Astrocyte of the cerebellum (primary cell): ENCODE data around the gene F8.

Experiments used
- DNase-seq: peaks from one replicate; pipeline ENCODE4 v3.0.0-alpha.2; 2011; ENCODE audit warnings: low read depth
- H3K4me3 ChIP-seq: 2 replicates; pipeline ENCODE4 v1.5.1; 2011; ENCODE audit warnings: mild to moderate bottlenecking, low read depth, low read length, moderate library complexity
- CTCF ChIP-seq: IDR thresholded peaks from 2 replicates; pipeline ENCODE4 v1.5.1; 2012; ENCODE audit warnings: low read length, low read depth, moderate library complexity, mild to moderate bottlenecking; ENCODE audit errors: missing control alignments
- in situ Hi-C: cut with HindIII; loops from 2 replicates; pipeline ENCODE4 v1.10.0; 2017; ENCODE audit warnings: low sequenced_read_pairs

The F8 gene

GRCh38 chrX:155068165-155068564 is 45.6 kb upstream of the F8 start:
- no peak overlapping the region for H3K4me3 ChIP-seq
- TF ChIP-seq CTCF = no peak
- peak; percentile 9 for DNase-seq
- in situ Hi-C loops = no loop called here

GRCh38 chrX:155065035-155065734 is 42.7 kb upstream of the F8 start:
- in situ Hi-C loops = no loop called here
- DNase-seq = peak; percentile 23
- no peak for TF ChIP-seq CTCF
- no peak overlapping the region for H3K4me3 ChIP-seq

- no peak for DNase-seq
- in situ Hi-C loops = no loop called here
- TF ChIP-seq CTCF = no peak
Observed at GRCh38 chrX:155061760-155062159, 39.2 kb upstream of the F8 start.

GRCh38 chrX:155056877-155057792 is 34.6 kb upstream of the F8 start:
- DNase-seq = peak; percentile 32
- peak; percentile 68 for TF ChIP-seq CTCF
- in situ Hi-C loops = no loop called here
- no peak overlapping the region for H3K4me3 ChIP-seq

More at GRCh38 chrX:155061760-155062159, 39.2 kb upstream of the F8 start:
- no peak overlapping the region for H3K4me3 ChIP-seq

GRCh38 chrX:155056471-155056870 is 33.9 kb upstream of the F8 start:
- DNase-seq = no peak
- H3K4me3 ChIP-seq = no peak overlapping the region
- in situ Hi-C loops = no loop called here
- TF ChIP-seq CTCF = no peak

- in situ Hi-C loops = no loop called here
- no peak for DNase-seq
- no peak for TF ChIP-seq CTCF
- no peak overlapping the region for H3K4me3 ChIP-seq
Observed at GRCh38 chrX:155055494-155055893, 33.0 kb upstream of the F8 start.
